ENCODE results near the gene HAAO.

DNA sequence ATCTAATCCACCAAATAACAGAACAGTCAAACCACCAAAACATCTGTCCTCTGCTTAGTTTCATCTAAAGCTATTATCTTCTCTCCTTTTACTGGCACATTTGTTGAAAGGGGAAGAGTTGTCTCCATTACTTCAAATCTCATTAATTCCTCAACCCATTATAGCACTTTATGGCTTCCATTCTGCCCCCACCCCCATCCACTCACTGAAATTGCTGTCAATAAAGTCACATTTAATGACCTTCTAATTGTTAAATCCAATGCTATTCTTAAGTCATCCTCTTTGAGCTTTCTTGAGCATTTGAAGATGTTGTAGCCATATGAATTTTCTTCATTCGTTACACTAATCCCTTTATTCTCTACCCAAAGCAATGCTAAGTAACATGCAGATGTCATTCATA lies 33.6 kb downstream of the HAAO start:
- TF ChIP-seq, protein P1, sequence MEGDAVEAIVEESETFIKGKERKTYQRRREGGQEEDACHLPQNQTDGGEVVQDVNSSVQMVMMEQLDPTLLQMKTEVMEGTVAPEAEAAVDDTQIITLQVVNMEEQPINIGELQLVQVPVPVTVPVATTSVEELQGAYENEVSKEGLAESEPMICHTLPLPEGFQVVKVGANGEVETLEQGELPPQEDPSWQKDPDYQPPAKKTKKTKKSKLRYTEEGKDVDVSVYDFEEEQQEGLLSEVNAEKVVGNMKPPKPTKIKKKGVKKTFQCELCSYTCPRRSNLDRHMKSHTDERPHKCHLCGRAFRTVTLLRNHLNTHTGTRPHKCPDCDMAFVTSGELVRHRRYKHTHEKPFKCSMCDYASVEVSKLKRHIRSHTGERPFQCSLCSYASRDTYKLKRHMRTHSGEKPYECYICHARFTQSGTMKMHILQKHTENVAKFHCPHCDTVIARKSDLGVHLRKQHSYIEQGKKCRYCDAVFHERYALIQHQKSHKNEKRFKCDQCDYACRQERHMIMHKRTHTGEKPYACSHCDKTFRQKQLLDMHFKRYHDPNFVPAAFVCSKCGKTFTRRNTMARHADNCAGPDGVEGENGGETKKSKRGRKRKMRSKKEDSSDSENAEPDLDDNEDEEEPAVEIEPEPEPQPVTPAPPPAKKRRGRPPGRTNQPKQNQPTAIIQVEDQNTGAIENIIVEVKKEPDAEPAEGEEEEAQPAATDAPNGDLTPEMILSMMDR (IDR thresholded peaks at IDR 0.05; ENCODE audit: insufficient read depth, low read depth, low read length) = no peak
- no peak for TF ChIP-seq EZH2 (IDR thresholded peaks at IDR 0.05; ENCODE audit: insufficient read depth, low read length)
